ENCODE measurements around the gene ZNF681. TPM values are rescaled to one million over a fixed set of nuclear protein-coding genes. Genes with fewer than 3 reads are reported as not detected.
"Not testable (repeated sequence)": the region's sequence is repeated elsewhere in the genome, so short reads cannot be mapped to it uniquely, and the experiment has no call there.

ZNF681 gene
- total RNA-seq, 2 experiments from 2014 or later: 3.1 to 5.1 TPM

- DNase-seq: no peak
- CTCF ChIA-PET: no interaction called here
- peaks cover 9% of the 10 kb centered on the region for H3K4me1 Mint-ChIP-seq (ENCODE audit: low read depth)
- H3K9me3 Mint-ChIP-seq: no peaks in the 10 kb centered on the region
- H3K36me3 Mint-ChIP-seq (ENCODE audit: low read depth): no peaks in the 10 kb centered on the region
- intact Hi-C loops (cut with micrococcal nuclease): no loop called here
- peaks cover 11% of the 10 kb centered on the region for H3K27me3 Mint-ChIP-seq (ENCODE audit: low read depth)
- H3K27ac Mint-ChIP-seq: no peak overlapping the region
- no peak overlapping the region for H3K4me3 Mint-ChIP-seq
Measured at GRCh38 chr19:23718802-23719201, 39.9 kb downstream of the ZNF681 start.

GRCh38 chr19:23716792-23717191 is 41.9 kb downstream of the ZNF681 start:
- no peak for DNase-seq
- peaks cover 9% of the 10 kb centered on the region for H3K4me1 Mint-ChIP-seq (ENCODE audit: low read depth)
- CTCF ChIA-PET: no interaction called here
- no peaks in the 10 kb centered on the region for H3K9me3 Mint-ChIP-seq
- H3K27me3 Mint-ChIP-seq (ENCODE audit: low read depth): peaks cover 9% of the 10 kb centered on the region
- no peaks in the 10 kb centered on the region for H3K36me3 Mint-ChIP-seq (ENCODE audit: low read depth)
- no peak overlapping the region for H3K4me3 Mint-ChIP-seq
- intact Hi-C loops (cut with micrococcal nuclease): no loop called here
- no peak overlapping the region for H3K27ac Mint-ChIP-seq

GRCh38 chr19:23709347-23709746 is 49.3 kb downstream of the ZNF681 start:
- Mint-ChIP-seq H3K27me3 (ENCODE audit: low read depth) (no peaks in the 10 kb centered on the region), H3K27ac (no peak overlapping the region), H3K9me3 (peaks cover 2% of the 10 kb centered on the region), H3K36me3 (ENCODE audit: low read depth) (no peaks in the 10 kb centered on the region), H3K4me3 (no peak overlapping the region), H3K4me1 (ENCODE audit: low read depth) (no peaks in the 10 kb centered on the region)
- intact Hi-C loops (cut with micrococcal nuclease): no loop called here
- no peak for DNase-seq
- CTCF ChIA-PET: no interaction called here

GRCh38 chr19:23706657-23707056 is 52.0 kb downstream of the ZNF681 start:
- H3K27me3 Mint-ChIP-seq (ENCODE audit: low read depth): peaks cover 2% of the 10 kb centered on the region
- no peak overlapping the region for H3K4me3 Mint-ChIP-seq
- H3K4me1 Mint-ChIP-seq (ENCODE audit: low read depth): no peaks in the 10 kb centered on the region
- H3K36me3 Mint-ChIP-seq (ENCODE audit: low read depth): no peaks in the 10 kb centered on the region
- DNase-seq: no peak
- H3K27ac Mint-ChIP-seq: no peak overlapping the region
- intact Hi-C loops (cut with micrococcal nuclease): no loop called here
- CTCF ChIA-PET: no interaction called here
- peaks cover 7% of the 10 kb centered on the region for H3K9me3 Mint-ChIP-seq

- H3K9me3 Mint-ChIP-seq: peaks cover 12% of the 10 kb centered on the region
- H3K4me3 Mint-ChIP-seq: no peak overlapping the region
- intact Hi-C loops (cut with micrococcal nuclease): no loop called here
- CTCF ChIA-PET: interaction anchor here (0.9 kb wide), 1 partner anchor 13 kb away, joined by 4 read pairs; the partner anchor contains the start of gene ZNF675
- H3K4me1 Mint-ChIP-seq (ENCODE audit: low read depth): no peaks in the 10 kb centered on the region
- DNase-seq: no peak
- H3K27ac Mint-ChIP-seq: no peak overlapping the region
- peaks cover 7% of the 10 kb centered on the region for H3K36me3 Mint-ChIP-seq (ENCODE audit: low read depth)
- H3K27me3 Mint-ChIP-seq (ENCODE audit: low read depth): peaks cover 2% of the 10 kb centered on the region
Measured at GRCh38 chr19:23699521-23699860, 59.2 kb downstream of the ZNF681 start.

- Mint-ChIP-seq H3K36me3 (ENCODE audit: low read depth) (peaks cover 7% of the 10 kb centered on the region), H3K9me3 (peaks cover 12% of the 10 kb centered on the region), H3K4me3 (peak overlapping the region; percentile 29), H3K27me3 (ENCODE audit: low read depth) (peaks cover 2% of the 10 kb centered on the region), H3K4me1 (ENCODE audit: low read depth) (no peaks in the 10 kb centered on the region), H3K27ac (no peak overlapping the region)
- CTCF ChIA-PET: no interaction called here
- no peak for DNase-seq
- intact Hi-C loops (cut with micrococcal nuclease): no loop called here
Measured at GRCh38 chr19:23698711-23699520, 59.8 kb downstream of the ZNF681 start.

- CTCF ChIA-PET; intact Hi-C loops (cut with micrococcal nuclease); H3K27ac Mint-ChIP-seq; DNase-seq; H3K9me3 Mint-ChIP-seq; H3K4me3 Mint-ChIP-seq; H3K36me3 Mint-ChIP-seq (ENCODE audit: low read depth); H3K27me3 Mint-ChIP-seq (ENCODE audit: low read depth): not testable (repeated sequence)
- peaks cover 12% of the 10 kb centered on the region for H3K4me1 Mint-ChIP-seq (ENCODE audit: low read depth)
Measured at GRCh38 chr19:23692937-23693336, 65.8 kb downstream of the ZNF681 start.

Other genes starting within 250 kb of the ZNF681 start
- 10 to 100 TPM; 23.8 to 25.2 TPM for gene ZNF675, start 71.7 kb downstream of the ZNF681 start, total RNA-seq
- 10 to 100 TPM; 22.3 to 22.8 TPM for gene ZNF726, start 156.0 kb upstream of the ZNF681 start, total RNA-seq